Ishikawa (cell line): ENCODE measurements around the gene GATM.

Experiments used
- REST ChIP-seq: IDR thresholded peaks from 2 replicates; pipeline ENCODE4 v1.6.1; 2012; ENCODE audit warnings: low read depth, mild to moderate bottlenecking
- YY1 ChIP-seq: IDR thresholded peaks from 2 replicates; pipeline ENCODE4 v1.6.1; 2012; ENCODE audit warnings: low read depth

GRCh38 chr15:45395943-45396342 is 17.6 kb upstream of the GATM start:
- TF ChIP-seq YY1 (no peak), REST (no peak)
